Central memory CD4-positive, alpha-beta T cell (primary cell): Measurements from ENCODE around the gene SMC3.
A peak's percentile ranks its signal among the peaks of the same experiment; 100 is the strongest.

Experiments
- DNase-seq: peaks from one replicate; pipeline ENCODE4 v3.0.0; 2022

SMC3 gene

GRCh38 chr10:110546077-110546476 lies 21.4 kb upstream of the SMC3 start:
- DNase-seq: no peak

- no peak for DNase-seq
Observed at GRCh38 chr10:110546499-110547110, 20.9 kb upstream of the SMC3 start.

GRCh38 chr10:110547139-110547761 lies 20.2 kb upstream of the SMC3 start:
- DNase-seq: peak; percentile 66

- DNase-seq: no peak
Observed at GRCh38 chr10:110548002-110548401, 19.5 kb upstream of the SMC3 start.

GRCh38 chr10:110549211-110549610 lies 18.3 kb upstream of the SMC3 start:
- DNase-seq: no peak

GRCh38 chr10:110553905-110554304 lies 13.6 kb upstream of the SMC3 start:
- no peak for DNase-seq

- no peak for DNase-seq
Observed at GRCh38 chr10:110556296-110556695, 11.2 kb upstream of the SMC3 start.

- DNase-seq: peak; percentile 50
Observed at GRCh38 chr10:110556969-110557601, 10.4 kb upstream of the SMC3 start.

- no peak for DNase-seq
Observed at GRCh38 chr10:110558041-110558440, 9.5 kb upstream of the SMC3 start.

GRCh38 chr10:110560012-110560411 lies 7.5 kb upstream of the SMC3 start:
- DNase-seq: no peak

- DNase-seq: no peak
Observed at GRCh38 chr10:110561292-110561691, 6.2 kb upstream of the SMC3 start.

- no peak for DNase-seq
Observed at GRCh38 chr10:110562348-110562747, 5.1 kb upstream of the SMC3 start.

GRCh38 chr10:110563132-110563531 lies 4.4 kb upstream of the SMC3 start:
- DNase-seq: no peak

GRCh38 chr10:110566472-110567200 lies 859 bp upstream of the SMC3 start:
- DNase-seq: no peak

GRCh38 chr10:110568055-110568735 lies 700 bp downstream of the SMC3 start:
- DNase-seq: peak; percentile 49

GRCh38 chr10:110569122-110569521 lies 1.6 kb downstream of the SMC3 start:
- no peak for DNase-seq

GRCh38 chr10:110569736-110570135 lies 2.2 kb downstream of the SMC3 start:
- DNase-seq: no peak

GRCh38 chr10:110571093-110571743 lies 3.7 kb downstream of the SMC3 start:
- DNase-seq: no peak

- no peak for DNase-seq
Observed at GRCh38 chr10:110572862-110573261, 5.4 kb downstream of the SMC3 start.

GRCh38 chr10:110574420-110574819 lies 6.9 kb downstream of the SMC3 start:
- DNase-seq: no peak

- no peak for DNase-seq
Observed at GRCh38 chr10:110576220-110576619, 8.7 kb downstream of the SMC3 start.

GRCh38 chr10:110577056-110577455 lies 9.6 kb downstream of the SMC3 start:
- DNase-seq: no peak

- DNase-seq: no peak
Observed at GRCh38 chr10:110584006-110584405, 16.5 kb downstream of the SMC3 start.
